Measurements from ENCODE around the gene TRIM4. TPM values are rescaled to one million over a fixed set of nuclear protein-coding genes. Genes with fewer than 3 reads are reported as not detected.

TRIM4 gene
- total RNA-seq, 1 experiment from 2014 or later: 23.4 TPM

- Histone ChIP-seq H3K4me3 (ENCODE audit: low read depth, low read length, poor library complexity, severe bottlenecking) (no peak overlapping the region), H3K27me3 (replicated peaks; ENCODE audit: insufficient read depth, low read depth, low read length, poor library complexity) (no peaks in the 10 kb centered on the region), H3K36me3 (ENCODE audit: insufficient read depth, low read length, poor library complexity, severe bottlenecking) (peaks cover 25% of the 10 kb centered on the region), H3K27ac (ENCODE audit: low read depth, low read length, poor library complexity, severe bottlenecking) (no peak overlapping the region), H3K9me3 (ENCODE audit: low read depth, low read length, poor library complexity, severe bottlenecking) (no peaks in the 10 kb centered on the region), H3K4me1 (ENCODE audit: insufficient read depth, low read length, poor library complexity, severe bottlenecking) (no peaks in the 10 kb centered on the region)
- intact Hi-C loops (cut with micrococcal nuclease; ENCODE audit: unreplicated experiment): no loop called here
- ChIA-PET POLR2A (ENCODE audit: low non-redundant PET) (no interaction called here), CTCF (no interaction called here)
- TF ChIP-seq CTCF (conservative IDR thresholded peaks at IDR 0.05; ENCODE audit: low read depth, low read length) (no peak), EZH2 (IDR thresholded peaks at IDR 0.05; ENCODE audit: borderline replicate concordance, low read depth, low read length, poor library complexity, severe bottlenecking) (no peak)
- BruUV-seq (replicated peaks): no TSS peak
- no peak for DNase-seq (ENCODE audit: low spot score)
Observed at GRCh38 chr7:99898023-99898357, 21.3 kb downstream of the TRIM4 start.

- Histone ChIP-seq H3K27me3 (replicated peaks; ENCODE audit: insufficient read depth, low read depth, low read length, poor library complexity) (no peaks in the 10 kb centered on the region), H3K27ac (ENCODE audit: low read depth, low read length, poor library complexity, severe bottlenecking) (no peak overlapping the region), H3K36me3 (ENCODE audit: insufficient read depth, low read length, poor library complexity, severe bottlenecking) (peaks cover 20% of the 10 kb centered on the region), H3K4me3 (ENCODE audit: low read depth, low read length, poor library complexity, severe bottlenecking) (no peak overlapping the region), H3K4me1 (ENCODE audit: insufficient read depth, low read length, poor library complexity, severe bottlenecking) (no peaks in the 10 kb centered on the region), H3K9me3 (ENCODE audit: low read depth, low read length, poor library complexity, severe bottlenecking) (no peaks in the 10 kb centered on the region)
- ChIA-PET POLR2A (ENCODE audit: low non-redundant PET) (no interaction called here), CTCF (no interaction called here)
- no peak for DNase-seq (ENCODE audit: low spot score)
- intact Hi-C loops (cut with micrococcal nuclease; ENCODE audit: unreplicated experiment): no loop called here
- no TSS peak for BruUV-seq (replicated peaks)
- TF ChIP-seq CTCF (conservative IDR thresholded peaks at IDR 0.05; ENCODE audit: low read depth, low read length): no peak
- TF ChIP-seq EZH2 (IDR thresholded peaks at IDR 0.05; ENCODE audit: borderline replicate concordance, low read depth, low read length, poor library complexity, severe bottlenecking): no peak
Observed at GRCh38 chr7:99897322-99898022, 21.9 kb downstream of the TRIM4 start.

DNA sequence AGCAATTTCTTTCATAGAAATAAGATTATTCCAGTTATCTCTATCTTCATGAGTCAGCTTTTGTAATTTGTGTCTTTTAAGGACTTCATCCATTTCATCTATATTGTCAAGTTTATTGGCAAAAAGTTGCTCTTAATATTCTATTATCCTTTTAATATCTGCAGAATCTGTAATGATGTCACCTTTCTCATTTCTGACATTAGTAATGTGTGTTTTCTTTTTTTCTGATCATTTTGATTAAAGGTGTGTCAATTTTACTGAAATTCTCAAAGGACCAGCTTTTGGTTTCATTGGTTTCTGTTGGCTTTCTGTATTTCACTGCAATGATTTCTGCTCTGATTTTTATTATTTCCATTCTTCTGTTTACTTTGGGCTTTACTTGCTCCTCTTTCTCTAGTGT, 24.6 kb downstream of the TRIM4 start:
- intact Hi-C loops (cut with micrococcal nuclease; ENCODE audit: unreplicated experiment): no loop called here
- ChIA-PET CTCF (no interaction called here), POLR2A (ENCODE audit: low non-redundant PET) (no interaction called here)

More for the DNA sequence above, 24.6 kb downstream of the TRIM4 start:
- Histone ChIP-seq H3K27me3 (replicated peaks; ENCODE audit: insufficient read depth, low read depth, low read length, poor library complexity) (no peaks in the 10 kb centered on the region), H3K9me3 (ENCODE audit: low read depth, low read length, poor library complexity, severe bottlenecking) (no peaks in the 10 kb centered on the region), H3K36me3 (ENCODE audit: insufficient read depth, low read length, poor library complexity, severe bottlenecking) (no peaks in the 10 kb centered on the region), H3K27ac (ENCODE audit: low read depth, low read length, poor library complexity, severe bottlenecking) (no peak overlapping the region), H3K4me1 (ENCODE audit: insufficient read depth, low read length, poor library complexity, severe bottlenecking) (no peaks in the 10 kb centered on the region), H3K4me3 (ENCODE audit: low read depth, low read length, poor library complexity, severe bottlenecking) (no peak overlapping the region)
- TF ChIP-seq EZH2 (IDR thresholded peaks at IDR 0.05; ENCODE audit: borderline replicate concordance, low read depth, low read length, poor library complexity, severe bottlenecking) (no peak), CTCF (conservative IDR thresholded peaks at IDR 0.05; ENCODE audit: low read depth, low read length) (no peak)
- DNase-seq (ENCODE audit: low spot score): no peak
- BruUV-seq (replicated peaks): no TSS peak
